Duodenal mucosa (tissue), 2 donors: ENCODE results near the gene SRRM1.

ENCODE experiments used
- H3K27ac ChIP-seq: one replicate; pipeline ENCODE4 v1.7.0; 2013; ENCODE audit warnings: low read depth, low read length
- H3K27me3 ChIP-seq, 2 donors: one replicate each; pipeline ENCODE4 v1.7.0; 2013; ENCODE audit warnings: low read length in 2 of 2, control low read depth in 1 of 2; ENCODE audit not compliant: insufficient read depth in 2 of 2, control insufficient read depth in 1 of 2
- H3K36me3 ChIP-seq, 2 donors: one replicate each; pipeline ENCODE4 v1.7.0; 2013; ENCODE audit warnings: low read length in 2 of 2, control low read depth in 1 of 2; ENCODE audit not compliant: insufficient read depth in 2 of 2, control insufficient read depth in 1 of 2
- H3K4me1 ChIP-seq, 2 donors: one replicate each; pipeline ENCODE4 v1.7.0; 2013; ENCODE audit warnings: low read length in 2 of 2, control low read depth in 1 of 2; ENCODE audit not compliant: insufficient read depth in 2 of 2, control insufficient read depth in 1 of 2
- H3K4me3 ChIP-seq, 2 donors: one replicate each; pipeline ENCODE4 v1.7.0; 2013; ENCODE audit warnings: low read length in 2 of 2, low read depth in 1 of 2
- H3K9ac ChIP-seq, 2 donors: one replicate each; pipeline ENCODE4 v1.7.0; 2013; ENCODE audit warnings: low read length in 2 of 2, low read depth in 1 of 2
- H3K9me3 ChIP-seq, 2 donors: one replicate each; pipeline ENCODE4 v1.7.0; 2013; ENCODE audit warnings: low read length in 2 of 2, control low read depth in 1 of 2; ENCODE audit not compliant: control insufficient read depth in 1 of 2

Gene SRRM1

GRCh38 chr1:24619376-24619775 is 23.7 kb upstream of the SRRM1 start:
- Histone ChIP-seq H3K9me3 (no peaks in the 10 kb centered on the region), H3K27ac (no peak overlapping the region), H3K27me3 (no peaks in the 10 kb centered on the region), H3K4me1 (peaks cover 0 to 4% of the 10 kb centered on the region in 2 donors), H3K9ac (no peak overlapping the region), H3K36me3 (no peaks in the 10 kb centered on the region), H3K4me3 (no peak overlapping the region)

- Histone ChIP-seq H3K36me3 (no peaks in the 10 kb centered on the region), H3K27me3 (no peaks in the 10 kb centered on the region), H3K9me3 (no peaks in the 10 kb centered on the region), H3K27ac (no peak overlapping the region), H3K4me3 (no peak overlapping the region), H3K9ac (no peak overlapping the region), H3K4me1 (peaks cover 0 to 4% of the 10 kb centered on the region in 2 donors)
These were observed 22.4 kb upstream of the SRRM1 start for GRCh38 chr1:24620678-24621077.

- Histone ChIP-seq H3K9ac (no peak overlapping the region), H3K27me3 (no peaks in the 10 kb centered on the region), H3K4me1 (peaks cover 0 to 4% of the 10 kb centered on the region in 2 donors), H3K36me3 (no peaks in the 10 kb centered on the region), H3K27ac (no peak overlapping the region), H3K9me3 (no peaks in the 10 kb centered on the region), H3K4me3 (no peak overlapping the region)
These were observed 22.0 kb upstream of the SRRM1 start for GRCh38 chr1:24621121-24621520.

- no peak overlapping the region for H3K9ac ChIP-seq
- no peaks in the 10 kb centered on the region for H3K36me3 ChIP-seq
- H3K4me1 ChIP-seq = peaks cover 0 to 4% of the 10 kb centered on the region in 2 donors
- no peak overlapping the region for H3K27ac ChIP-seq
- no peaks in the 10 kb centered on the region for H3K9me3 ChIP-seq
- H3K27me3 ChIP-seq = no peaks in the 10 kb centered on the region
- no peak overlapping the region for H3K4me3 ChIP-seq
These were observed 20.9 kb upstream of the SRRM1 start for GRCh38 chr1:24622218-24622617.

DNA sequence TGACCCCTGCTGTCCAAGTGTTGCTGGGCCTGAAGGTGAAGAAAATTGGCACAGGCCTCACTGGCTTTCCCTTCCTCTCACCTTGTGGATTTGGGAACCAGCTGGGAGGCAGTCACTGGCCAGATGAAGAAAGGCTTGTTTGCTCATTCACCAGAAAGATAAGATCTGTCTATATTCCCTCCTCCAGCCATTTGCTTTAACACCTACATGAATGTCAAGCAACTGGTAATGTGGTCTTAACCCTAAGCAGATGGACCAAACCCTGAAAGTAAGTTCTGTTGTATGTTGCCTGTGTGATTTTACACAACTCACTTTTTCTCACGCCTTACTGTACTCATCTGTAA is 10.3 kb upstream of the SRRM1 start:
- no peaks in the 10 kb centered on the region for H3K27me3 ChIP-seq
- H3K27ac ChIP-seq = no peak overlapping the region
- H3K4me1 ChIP-seq = no peaks in the 10 kb centered on the region
- H3K9me3 ChIP-seq = no peaks in the 10 kb centered on the region
- no peak overlapping the region for H3K4me3 ChIP-seq
- no peak overlapping the region for H3K9ac ChIP-seq
- no peaks in the 10 kb centered on the region for H3K36me3 ChIP-seq

DNA sequence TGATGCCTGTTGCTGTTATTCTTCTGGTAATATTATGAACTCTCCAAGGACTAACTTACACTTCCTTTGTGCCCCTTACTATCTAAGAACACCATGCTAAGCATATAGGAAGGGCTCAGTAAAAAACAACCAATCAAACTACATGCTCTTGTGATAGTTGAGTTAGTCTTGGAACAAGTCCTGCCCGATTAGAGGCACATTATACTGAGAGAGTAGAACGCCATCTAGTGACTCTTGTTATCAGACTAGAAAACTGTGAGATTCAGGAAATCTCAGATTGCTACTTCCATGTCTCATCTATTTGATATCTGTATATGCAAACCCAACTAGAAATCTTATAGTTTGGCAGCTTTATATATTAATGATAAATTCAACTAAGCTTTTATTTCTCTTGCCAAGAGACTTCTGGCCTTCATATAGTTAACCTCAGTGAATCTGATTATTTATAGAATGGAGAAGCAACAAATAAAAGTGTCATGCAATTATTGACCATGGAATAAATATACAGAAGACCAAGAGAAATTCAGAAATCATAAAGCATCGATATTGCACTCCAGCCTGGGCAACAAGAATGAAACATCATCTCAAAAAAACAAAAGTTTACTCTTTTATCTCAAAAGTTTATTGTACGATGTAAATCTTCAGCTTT is 7.8 kb upstream of the SRRM1 start:
- Histone ChIP-seq H3K9ac (no peak overlapping the region), H3K4me1 (no peaks in the 10 kb centered on the region), H3K27me3 (no peaks in the 10 kb centered on the region), H3K27ac (no peak overlapping the region), H3K36me3 (no peaks in the 10 kb centered on the region), H3K9me3 (no peaks in the 10 kb centered on the region), H3K4me3 (no peak overlapping the region)

GRCh38 chr1:24636661-24637357 is 6.3 kb upstream of the SRRM1 start:
- no peak overlapping the region for H3K27ac ChIP-seq
- peaks cover 5 to 6% of the 10 kb centered on the region in 2 donors for H3K4me1 ChIP-seq
- no peaks in the 10 kb centered on the region for H3K9me3 ChIP-seq
- H3K4me3 ChIP-seq = no peak overlapping the region
- H3K9ac ChIP-seq = no peak overlapping the region
- no peaks in the 10 kb centered on the region for H3K27me3 ChIP-seq
- no peaks in the 10 kb centered on the region for H3K36me3 ChIP-seq

DNA sequence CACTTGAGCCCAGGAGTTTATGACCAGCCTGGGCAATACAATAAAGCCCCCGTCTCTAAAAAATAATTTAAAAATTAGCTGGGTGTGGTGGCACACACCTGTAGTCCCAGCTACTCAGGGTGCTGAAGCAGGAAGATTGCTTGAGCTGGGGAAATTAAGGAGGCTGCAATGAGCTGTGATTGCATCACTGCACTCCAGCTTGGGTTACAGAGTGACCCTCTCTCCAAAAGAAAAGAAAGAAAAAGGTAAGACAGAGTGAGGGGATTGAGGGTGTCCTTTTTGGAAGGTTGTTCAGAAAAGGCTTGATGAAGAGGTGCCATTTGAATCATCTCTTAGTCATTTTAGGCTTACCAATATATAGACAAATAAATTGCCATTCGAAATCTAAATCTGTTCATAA is 4.0 kb upstream of the SRRM1 start:
- Histone ChIP-seq H3K27ac (no peak overlapping the region), H3K36me3 (no peaks in the 10 kb centered on the region), H3K9ac (no peak overlapping the region), H3K9me3 (no peaks in the 10 kb centered on the region), H3K27me3 (no peaks in the 10 kb centered on the region), H3K4me1 (peaks cover 9 to 12% of the 10 kb centered on the region in 2 donors), H3K4me3 (no peak overlapping the region)

GRCh38 chr1:24639881-24640280 is 3.2 kb upstream of the SRRM1 start:
- Histone ChIP-seq H3K9me3 (no peaks in the 10 kb centered on the region), H3K36me3 (no peaks in the 10 kb centered on the region), H3K4me3 (no peak overlapping the region), H3K27ac (no peak overlapping the region), H3K4me1 (peaks cover 16 to 19% of the 10 kb centered on the region in 2 donors), H3K9ac (no peak overlapping the region), H3K27me3 (no peaks in the 10 kb centered on the region)

GRCh38 chr1:24640288-24640687 is 2.8 kb upstream of the SRRM1 start:
- no peak overlapping the region for H3K4me3 ChIP-seq
- H3K9me3 ChIP-seq = no peaks in the 10 kb centered on the region
- H3K27ac ChIP-seq = no peak overlapping the region
- H3K27me3 ChIP-seq = no peaks in the 10 kb centered on the region
- H3K4me1 ChIP-seq = peaks cover 20 to 24% of the 10 kb centered on the region in 2 donors
- H3K9ac ChIP-seq = no peak overlapping the region
- H3K36me3 ChIP-seq = peaks cover 0 to under 1% of the 10 kb centered on the region in 2 donors
